Loucy (cell line): ENCODE data around the gene AGBL1.

Source experiments
- CTCF ChIP-seq: fragments of 200-600 bp; sonication (generic); conservative IDR thresholded peaks from 2 replicates; pipeline ENCODE4 v1.5.1; 2014; ENCODE audit warnings: mild to moderate bottlenecking, antibody characterized with exemption, low read length
- EZH2phosphoT487 ChIP-seq: fragments of 200-600 bp; IDR thresholded peaks from 2 replicates; pipeline ENCODE4 v1.6.1; 2018; ENCODE audit warnings: antibody characterized with exemption, mild to moderate bottlenecking, moderate library complexity, borderline replicate concordance

GRCh38 chr15:86677278-86677677 is 597.6 kb downstream of the AGBL1 start:
- TF ChIP-seq EZH2phosphoT487 (no peak), CTCF (no peak)
